ENCODE measurements around the gene CDKL5.

The CDKL5 gene

GRCh38 chrX:18598413-18598812, 173.0 kb downstream of the CDKL5 start:
- TF ChIP-seq TEAD4 (IDR thresholded peaks at IDR 0.05) = no peak
- TF ChIP-seq USF1 (IDR thresholded peaks at IDR 0.05) = no peak
- TF ChIP-seq TAF1 (IDR thresholded peaks at IDR 0.05; ENCODE audit: low read depth) = no peak
- no peak for TF ChIP-seq FOXM1 (IDR thresholded peaks at IDR 0.05; ENCODE audit: borderline replicate concordance, low read depth)
- no peak for TF ChIP-seq EP300 (IDR thresholded peaks at IDR 0.05; ENCODE audit: borderline replicate concordance)
- no peak for TF ChIP-seq NFIC (IDR thresholded peaks at IDR 0.05)
- TF ChIP-seq EGR1 (IDR thresholded peaks at IDR 0.05) = no peak
- TF ChIP-seq TCF12 (IDR thresholded peaks at IDR 0.05; ENCODE audit: low read depth) = no peak
- no peak for TF ChIP-seq REST (IDR thresholded peaks at IDR 0.05; ENCODE audit: low read depth)
- no peak for TF ChIP-seq RAD21 (IDR thresholded peaks at IDR 0.05; ENCODE audit: low read depth)

GRCh38 chrX:18607966-18608365, 182.6 kb downstream of the CDKL5 start:
- TF ChIP-seq YY1 (IDR thresholded peaks at IDR 0.05; ENCODE audit: low read depth) (no peak), USF1 (IDR thresholded peaks at IDR 0.05) (no peak), REST (IDR thresholded peaks at IDR 0.05; ENCODE audit: low read depth) (no peak), EGR1 (IDR thresholded peaks at IDR 0.05) (no peak), FOXM1 (IDR thresholded peaks at IDR 0.05; ENCODE audit: borderline replicate concordance, low read depth) (no peak)

GRCh38 chrX:18613930-18614639, 188.7 kb downstream of the CDKL5 start:
- TF ChIP-seq RAD21 (IDR thresholded peaks at IDR 0.05; ENCODE audit: low read depth) = no peak
- no peak for TF ChIP-seq CREB1 (IDR thresholded peaks at IDR 0.05; ENCODE audit: low read depth)
- no peak for TF ChIP-seq REST (IDR thresholded peaks at IDR 0.05; ENCODE audit: low read depth)
- TF ChIP-seq EP300 (IDR thresholded peaks at IDR 0.05; ENCODE audit: borderline replicate concordance) = no peak
- no peak for TF ChIP-seq TAF1 (IDR thresholded peaks at IDR 0.05; ENCODE audit: low read depth)
- no peak for TF ChIP-seq ZBTB7A (IDR thresholded peaks at IDR 0.05; ENCODE audit: low read depth)
- TF ChIP-seq FOXM1 (IDR thresholded peaks at IDR 0.05; ENCODE audit: borderline replicate concordance, low read depth) = no peak
- TF ChIP-seq MAX (IDR thresholded peaks at IDR 0.05) = no peak
- no peak for TF ChIP-seq EGR1 (IDR thresholded peaks at IDR 0.05)
- TF ChIP-seq YY1 (IDR thresholded peaks at IDR 0.05; ENCODE audit: low read depth) = no peak
- no peak for TF ChIP-seq USF1 (IDR thresholded peaks at IDR 0.05)
- TF ChIP-seq TEAD4 (IDR thresholded peaks at IDR 0.05) = no peak
- no peak for TF ChIP-seq CEBPB (IDR thresholded peaks at IDR 0.05)
- TF ChIP-seq NFIC (IDR thresholded peaks at IDR 0.05) = no peak
- no peak for TF ChIP-seq TCF12 (IDR thresholded peaks at IDR 0.05; ENCODE audit: low read depth)

GRCh38 chrX:18616688-18617406, 191.4 kb downstream of the CDKL5 start:
- no peak for TF ChIP-seq YY1 (IDR thresholded peaks at IDR 0.05; ENCODE audit: low read depth)
- TF ChIP-seq EGR1 (IDR thresholded peaks at IDR 0.05) = no peak
- no peak for TF ChIP-seq MAX (IDR thresholded peaks at IDR 0.05)
- TF ChIP-seq FOXM1 (IDR thresholded peaks at IDR 0.05; ENCODE audit: borderline replicate concordance, low read depth) = no peak
- TF ChIP-seq ZBTB7A (IDR thresholded peaks at IDR 0.05; ENCODE audit: low read depth) = no peak
- no peak for TF ChIP-seq TCF12 (IDR thresholded peaks at IDR 0.05; ENCODE audit: low read depth)
- TF ChIP-seq USF1 (IDR thresholded peaks at IDR 0.05) = no peak
- no peak for TF ChIP-seq TEAD4 (IDR thresholded peaks at IDR 0.05)
- TF ChIP-seq REST (IDR thresholded peaks at IDR 0.05; ENCODE audit: low read depth) = no peak
- no peak for TF ChIP-seq CREB1 (IDR thresholded peaks at IDR 0.05; ENCODE audit: low read depth)
- TF ChIP-seq TAF1 (IDR thresholded peaks at IDR 0.05; ENCODE audit: low read depth) = no peak
